GM19397 (cell line): ENCODE measurements around the gene BMAL1.

Source experiments
- ATAC-seq: cut with Tn5 transposase; IDR thresholded peaks from one replicate; pipeline ENCODE4 v1.9.1; 2021; ENCODE audit warnings: mild to moderate bottlenecking, moderate library complexity; ENCODE audit not compliant: unreplicated experiment

Gene BMAL1

DNA sequence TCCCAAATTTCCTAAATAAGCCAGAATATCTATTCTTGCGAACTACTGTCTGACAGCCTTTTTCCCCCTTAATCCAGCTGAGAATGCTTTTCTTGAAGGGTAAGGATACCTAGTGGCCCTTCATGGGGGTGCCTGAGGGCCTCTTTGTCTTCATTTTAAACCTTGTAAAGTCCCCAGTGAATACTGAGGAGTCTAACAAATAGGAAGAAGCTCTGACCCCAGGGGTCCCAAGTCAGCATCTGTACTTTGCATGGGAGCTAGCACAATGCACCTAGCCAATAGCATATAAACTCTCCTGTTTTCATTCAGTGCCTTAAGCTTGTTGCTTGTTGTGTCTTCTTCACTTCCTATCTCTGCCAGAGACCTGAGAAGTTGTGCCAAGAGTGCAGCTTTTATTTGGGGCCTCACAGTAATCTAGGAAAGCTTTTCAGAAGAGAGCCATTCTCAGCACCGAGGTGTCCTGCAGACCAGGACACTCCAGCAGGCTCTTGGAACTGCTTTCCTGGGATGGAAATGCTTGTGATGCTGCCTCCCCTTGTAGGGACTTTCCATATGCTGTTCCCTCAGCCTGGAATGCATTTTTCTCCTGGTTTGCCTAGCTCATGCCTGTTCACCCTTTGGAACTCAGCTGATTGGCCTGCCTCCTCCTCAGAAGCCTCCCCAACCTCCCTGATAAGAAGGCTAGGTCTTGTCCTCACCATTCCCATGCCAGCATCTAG lies 37.2 kb downstream of the BMAL1 start:
- ATAC-seq, result no peak

DNA sequence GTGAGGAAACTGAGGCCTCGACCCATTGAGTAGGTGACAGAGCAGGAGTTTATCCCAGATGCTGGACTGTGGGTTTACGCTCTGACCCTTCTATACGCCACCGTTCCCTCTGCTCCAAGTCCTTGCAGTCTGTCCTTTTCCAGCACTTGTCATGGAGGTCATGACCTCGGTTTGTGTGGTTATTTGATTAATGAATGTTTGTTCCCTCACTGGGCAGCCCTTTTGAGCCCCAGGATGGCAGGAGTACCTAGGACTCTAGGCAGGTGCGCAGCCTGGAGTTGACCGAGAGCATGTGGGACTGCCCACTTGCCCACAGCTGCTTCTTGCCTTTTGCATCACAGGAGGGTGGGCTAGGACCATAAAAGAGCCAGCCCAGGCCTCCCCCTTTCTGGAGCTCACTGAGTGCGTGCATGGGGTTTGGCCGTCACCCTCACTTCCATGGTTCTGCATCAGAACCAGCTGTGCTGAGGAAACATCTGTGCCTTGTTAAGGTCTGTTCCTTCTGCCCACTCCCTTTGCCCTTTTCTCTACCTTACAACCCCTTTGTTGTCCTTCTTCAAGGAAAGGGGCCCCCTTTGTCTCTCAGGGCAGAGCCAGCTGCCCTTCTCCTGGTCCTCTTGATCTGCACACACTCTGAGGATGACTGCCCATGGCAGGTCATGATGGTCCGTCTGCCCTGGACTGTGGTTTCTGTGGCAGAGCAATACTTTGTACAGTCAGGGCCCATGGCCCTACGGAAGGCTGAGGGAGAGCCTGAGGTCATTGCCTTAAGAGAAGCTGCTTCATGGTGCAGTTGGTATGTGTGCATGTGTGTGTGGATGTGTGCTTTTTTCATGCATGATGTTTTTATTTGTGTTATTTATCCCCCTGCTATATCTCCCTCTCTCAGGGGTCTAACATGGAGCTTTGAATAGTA lies 38.2 kb downstream of the BMAL1 start:
- peak; percentile 6 for ATAC-seq

DNA sequence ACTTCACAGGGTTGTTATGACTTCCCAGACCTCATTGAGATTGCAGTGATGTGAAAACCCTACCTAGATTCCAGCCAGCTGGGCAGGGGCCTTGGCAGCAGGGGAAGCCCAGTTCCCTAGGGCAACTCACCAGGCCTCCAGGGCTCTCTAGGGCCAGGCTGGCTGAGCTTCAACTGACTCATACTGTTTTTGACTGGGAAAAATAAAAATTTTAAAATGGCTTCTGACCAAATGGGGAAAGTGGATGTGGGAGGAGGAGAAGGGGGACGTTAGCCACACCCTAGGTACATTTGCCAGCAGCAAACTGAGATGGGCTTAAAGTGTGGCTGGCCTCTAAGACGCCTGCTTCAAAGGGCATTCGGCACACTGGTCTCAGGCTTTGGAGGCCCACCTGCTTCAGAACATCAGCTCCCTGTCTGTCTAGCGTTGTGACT lies 39.0 kb downstream of the BMAL1 start:
- ATAC-seq, result peak; percentile 45

DNA sequence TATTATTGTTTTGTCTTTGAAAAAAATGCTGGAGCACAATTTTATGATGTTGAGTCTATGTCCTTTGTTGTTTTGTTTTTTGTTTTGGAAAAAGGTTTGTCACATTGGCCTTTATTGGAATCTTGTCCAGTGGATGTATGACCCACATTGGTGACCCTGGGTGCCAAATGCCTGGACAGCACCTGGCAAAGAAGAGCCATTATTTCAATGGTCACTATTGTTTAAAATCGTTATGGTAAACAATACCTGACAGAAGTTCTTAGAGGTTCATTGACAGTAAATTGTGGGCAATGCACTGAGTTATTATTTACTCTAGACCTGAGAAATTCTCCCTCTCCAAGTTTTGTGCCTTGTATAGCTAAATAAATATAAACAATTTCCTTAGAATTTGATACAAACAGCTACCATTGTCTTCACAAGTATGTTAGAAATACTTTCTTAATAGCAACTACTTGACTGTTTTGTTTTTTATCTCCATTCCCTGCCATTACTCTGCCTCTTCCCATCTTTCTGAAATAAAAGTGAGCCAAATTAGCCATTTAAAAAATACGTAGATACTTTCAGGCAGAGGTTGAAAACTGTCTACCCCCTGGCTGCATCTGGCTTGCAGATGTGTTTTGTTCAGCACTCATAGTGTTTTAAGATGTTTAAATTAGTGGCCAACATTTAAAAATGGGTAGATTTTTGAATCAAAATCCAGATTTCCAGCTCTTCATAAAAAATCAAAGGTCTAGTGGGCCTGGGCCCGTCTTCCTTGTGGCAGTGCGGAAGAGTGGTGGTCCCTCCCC lies 39.9 kb downstream of the BMAL1 start:
- ATAC-seq, result no peak

DNA sequence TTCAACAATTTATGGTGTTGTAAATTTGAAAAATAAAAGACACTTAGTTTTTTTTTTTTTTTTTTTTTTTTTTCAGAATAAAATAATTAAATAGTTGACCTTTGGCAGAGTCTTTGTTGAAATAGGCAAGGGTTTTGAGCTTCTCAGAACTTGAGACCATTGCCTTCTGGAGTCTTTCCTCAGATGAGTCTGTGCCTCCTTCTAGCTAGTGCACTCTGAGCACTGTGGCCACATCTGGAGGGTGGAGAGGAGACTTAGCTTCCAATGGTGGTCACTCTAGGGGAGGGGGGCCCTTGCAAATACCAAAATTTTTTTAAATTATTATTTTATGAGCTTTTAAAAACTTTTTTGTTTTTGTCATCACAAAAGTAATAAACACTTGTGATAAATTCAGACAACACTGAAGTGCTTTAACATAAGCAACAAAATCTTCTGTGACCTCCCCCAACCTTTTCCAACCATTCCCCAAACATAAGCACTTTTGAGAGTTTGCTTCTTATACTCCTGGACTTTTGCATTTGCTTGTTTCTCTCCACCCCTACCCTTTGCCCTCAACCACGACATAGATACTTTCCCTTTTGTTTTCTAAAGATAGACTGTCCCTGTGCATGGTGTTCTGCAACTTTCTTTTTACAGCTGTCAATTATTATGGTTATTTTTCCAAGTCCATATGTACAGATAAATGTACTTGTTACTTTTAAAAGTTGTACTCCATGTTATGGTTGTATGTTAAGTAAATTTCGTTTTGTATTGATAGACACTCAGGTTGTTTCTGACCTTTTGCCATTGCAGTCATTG lies 41.1 kb downstream of the BMAL1 start:
- peak; percentile 67 for ATAC-seq

DNA sequence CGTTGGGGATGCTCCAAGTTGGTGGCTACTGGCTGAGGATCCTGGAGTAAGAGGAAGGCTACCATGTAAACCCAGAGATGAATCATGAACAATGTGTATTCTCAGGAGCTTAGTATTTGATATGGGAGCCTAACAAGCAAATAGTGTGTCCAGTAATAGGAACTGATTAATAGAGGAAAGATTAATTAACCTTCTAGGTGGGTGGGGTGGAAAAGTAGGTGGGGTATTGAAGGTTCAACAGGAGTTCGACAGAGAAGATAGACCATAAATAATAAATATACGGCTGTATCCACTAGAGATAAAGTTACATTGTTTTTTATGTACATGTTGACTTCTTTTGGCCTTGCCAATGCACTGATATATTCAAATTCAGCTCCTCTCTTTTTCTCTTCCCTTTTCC lies 43.1 kb downstream of the BMAL1 start:
- ATAC-seq, result no peak

DNA sequence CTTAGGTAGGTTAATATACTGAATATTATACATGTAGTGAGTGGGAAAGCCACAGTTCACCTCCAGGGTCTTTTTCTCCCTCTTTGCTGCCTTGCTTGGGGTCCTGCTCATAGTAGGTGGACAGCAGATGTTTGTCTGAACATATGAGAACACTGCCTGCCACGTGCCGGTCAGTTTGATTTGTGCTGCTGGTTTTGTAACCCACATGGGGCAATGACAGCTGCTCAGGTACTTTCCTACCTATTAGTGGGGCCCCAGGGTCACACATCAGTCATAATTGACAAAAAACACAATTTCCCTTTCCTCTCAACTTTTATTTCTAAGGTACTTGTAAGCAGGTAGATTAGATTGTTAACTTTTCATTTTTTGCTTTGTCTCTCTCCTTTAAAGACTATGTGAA lies 43.8 kb downstream of the BMAL1 start:
- no peak for ATAC-seq

DNA sequence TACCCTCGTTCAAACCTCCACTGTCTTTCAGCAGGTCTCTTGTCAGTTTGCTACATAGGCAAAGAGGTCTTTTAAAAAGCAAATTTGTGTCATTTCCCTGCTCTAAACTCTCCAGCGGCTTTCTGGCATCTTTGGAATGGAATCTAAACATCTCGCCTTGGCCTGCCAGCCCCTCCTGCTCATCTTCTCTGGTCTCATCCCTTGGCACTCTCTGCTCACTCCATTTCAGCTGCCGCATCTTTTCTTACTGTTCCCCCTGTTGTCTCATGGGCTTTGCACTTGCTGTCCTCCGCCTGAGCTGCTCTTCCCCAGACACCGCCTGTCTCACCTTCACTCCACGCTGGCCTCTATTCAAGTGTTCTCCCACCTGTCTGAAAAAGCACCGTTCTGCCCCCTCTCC lies 46.6 kb downstream of the BMAL1 start:
- ATAC-seq, result no peak

DNA sequence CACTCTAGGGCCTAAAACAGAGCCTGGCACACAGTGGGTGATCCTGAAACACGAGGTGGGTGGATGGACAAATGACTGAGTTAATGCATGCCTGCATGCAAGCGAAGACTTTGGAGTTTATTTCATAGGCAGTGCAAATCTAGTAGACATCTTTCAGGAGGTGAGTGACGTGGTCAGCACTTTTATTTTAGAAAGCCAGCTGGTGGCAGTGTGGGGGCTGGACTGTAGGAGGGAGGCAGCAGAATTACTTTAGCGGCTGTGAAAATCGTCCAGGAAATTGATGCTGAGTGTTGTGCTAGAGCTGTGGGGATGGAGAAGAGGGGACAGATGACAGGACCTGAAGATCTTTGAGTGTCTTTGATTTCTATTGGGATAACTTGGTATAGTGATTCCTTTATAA lies 47.1 kb downstream of the BMAL1 start:
- no peak for ATAC-seq

DNA sequence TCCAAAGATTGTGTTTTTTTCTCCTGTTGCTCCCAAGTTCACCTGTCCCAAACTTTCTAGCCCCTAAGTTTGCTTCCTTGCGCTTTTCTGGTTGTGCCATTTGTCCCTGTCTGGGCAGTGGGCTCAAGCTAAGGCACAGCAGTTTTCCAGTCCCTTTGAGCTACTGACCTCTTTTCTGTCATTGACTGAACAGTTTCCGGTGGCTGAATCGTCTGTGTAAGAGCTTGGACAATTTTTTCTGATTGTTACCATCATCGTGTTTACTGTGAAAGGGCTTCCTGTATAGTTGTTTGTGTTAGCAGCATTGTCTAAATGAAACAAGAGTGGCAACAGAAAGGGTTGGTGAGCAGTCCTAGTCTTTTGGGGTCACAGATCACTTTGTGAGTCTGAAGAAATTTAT lies 49.8 kb downstream of the BMAL1 start:
- ATAC-seq, result no peak

DNA sequence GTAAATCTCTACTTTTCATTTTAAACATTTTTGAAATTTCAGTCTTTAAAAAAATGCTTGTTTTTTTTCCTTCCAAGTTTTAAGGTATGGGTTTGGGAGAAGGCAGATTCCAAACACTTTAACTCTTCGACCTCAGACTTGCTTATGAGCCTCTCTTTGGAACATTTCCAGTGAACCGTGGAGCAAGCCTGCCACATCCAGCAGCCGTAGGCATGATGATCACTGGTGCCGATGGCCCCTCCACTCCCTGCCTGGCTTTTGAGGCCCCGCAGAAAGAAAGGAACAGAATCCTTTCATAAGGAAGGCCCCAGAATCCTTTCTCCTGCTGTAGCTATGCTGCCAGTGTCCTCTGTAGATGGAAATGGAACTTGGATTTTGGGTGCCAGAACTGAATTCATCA lies 50.7 kb downstream of the BMAL1 start:
- no peak for ATAC-seq

DNA sequence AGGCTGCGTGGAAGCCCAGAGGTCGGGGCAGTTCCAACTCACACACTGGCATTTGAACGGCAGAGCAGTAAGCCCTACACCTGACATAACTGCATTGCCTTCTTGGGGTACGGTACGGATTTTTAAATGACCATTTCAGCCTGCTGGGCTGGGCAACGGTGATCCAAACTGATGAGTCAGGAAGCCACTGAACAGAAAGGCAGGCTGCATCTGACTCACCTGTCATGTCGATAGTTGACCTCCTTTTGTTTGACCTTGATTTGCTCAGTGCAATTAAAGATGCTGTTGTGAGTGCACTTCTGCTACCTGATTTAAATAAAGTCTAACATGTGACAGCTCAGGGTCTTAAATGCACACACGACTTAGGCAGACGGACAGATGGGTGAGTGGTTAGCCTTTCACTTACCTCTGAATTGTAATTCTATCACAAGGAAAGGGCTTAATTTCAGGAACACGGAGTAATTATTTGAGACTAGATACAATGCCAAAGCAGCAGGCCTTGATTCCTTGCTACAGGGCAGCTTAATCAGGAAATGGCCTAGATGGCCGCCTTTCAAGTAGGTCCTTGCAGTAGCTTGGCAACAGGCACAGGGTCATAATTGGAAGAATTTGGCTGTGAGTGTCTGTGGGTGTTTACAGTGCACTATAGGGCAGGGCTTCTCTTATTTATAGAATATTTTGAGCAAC lies 52.2 kb downstream of the BMAL1 start:
- no peak for ATAC-seq

DNA sequence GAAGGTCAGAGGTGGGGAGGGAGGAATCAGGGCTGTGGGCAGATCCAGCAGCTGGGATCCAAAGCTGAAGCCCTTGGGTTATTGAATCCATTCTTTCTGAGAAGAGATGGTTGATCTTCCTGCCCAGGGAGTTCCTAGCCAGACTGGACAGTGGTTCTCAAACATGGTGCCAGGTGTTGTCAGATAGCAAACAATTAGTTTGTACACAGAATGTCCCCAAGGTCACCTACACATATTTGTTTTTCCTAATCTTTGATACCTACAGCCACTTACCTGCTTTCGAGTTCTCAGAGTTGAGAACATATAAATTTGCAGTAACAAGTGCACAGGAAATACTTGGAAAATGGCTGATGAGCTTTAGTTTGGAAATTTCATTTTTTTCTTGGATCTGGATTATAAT lies 54.5 kb downstream of the BMAL1 start:
- no peak for ATAC-seq

DNA sequence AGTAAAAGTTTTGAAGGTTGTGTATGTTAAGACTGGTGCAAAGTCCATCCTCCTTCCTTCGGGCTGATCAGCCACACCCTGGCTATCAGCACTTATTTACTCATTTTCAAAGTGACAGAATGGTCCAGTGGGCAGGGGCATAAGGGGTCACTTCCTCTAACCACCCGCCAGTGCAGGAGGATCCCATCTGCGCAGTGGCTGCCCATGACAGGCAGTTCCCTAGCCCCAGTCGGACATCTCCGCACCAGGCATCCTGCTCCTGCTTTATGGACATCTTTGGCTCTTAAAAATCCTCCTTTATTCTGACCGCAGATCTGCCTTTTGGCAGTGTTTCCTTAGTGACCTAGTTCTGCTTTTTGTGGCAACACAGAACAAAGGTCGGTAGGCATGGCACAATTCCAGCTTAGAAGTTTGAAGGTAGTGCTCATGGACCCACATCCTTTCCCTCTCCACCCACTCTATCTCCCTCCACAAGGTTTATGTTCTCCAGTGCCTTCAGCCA lies 55.9 kb downstream of the BMAL1 start:
- ATAC-seq, result peak; percentile 57

DNA sequence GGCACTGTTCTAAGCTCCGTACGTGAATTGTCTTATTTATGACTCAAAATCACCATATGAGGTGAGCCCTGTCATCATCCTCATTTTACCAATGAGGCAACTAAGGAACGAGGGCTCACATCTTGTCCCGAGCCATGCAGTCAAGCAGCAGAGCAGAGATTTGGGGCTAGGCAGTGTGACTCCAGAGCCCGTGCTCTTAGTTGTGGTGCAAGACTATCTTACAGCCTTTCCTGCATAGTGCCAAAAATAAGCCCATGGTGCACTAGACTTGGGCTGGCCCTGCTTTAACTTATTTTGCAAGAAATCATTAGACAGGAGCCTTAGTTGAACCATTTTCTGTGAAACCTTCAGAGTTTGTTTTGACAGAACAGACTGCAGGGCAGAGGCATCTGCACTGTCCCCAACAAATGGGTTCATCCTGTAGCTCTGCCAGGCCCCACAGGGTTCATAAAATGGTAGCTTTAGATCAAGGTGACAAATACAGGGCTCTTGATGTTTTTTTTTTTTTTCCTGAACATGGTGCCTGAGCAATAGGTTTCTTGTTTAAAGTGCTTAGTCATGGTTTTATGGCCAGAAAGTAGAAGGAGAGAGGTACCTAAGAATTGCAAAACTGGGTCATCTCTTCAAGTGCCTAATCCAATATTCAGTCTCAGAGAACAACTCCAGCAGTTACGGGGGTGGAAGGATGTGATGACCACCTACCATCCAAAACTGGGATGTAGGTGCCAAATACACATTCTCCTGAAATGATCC lies 56.6 kb downstream of the BMAL1 start:
- no peak for ATAC-seq

DNA sequence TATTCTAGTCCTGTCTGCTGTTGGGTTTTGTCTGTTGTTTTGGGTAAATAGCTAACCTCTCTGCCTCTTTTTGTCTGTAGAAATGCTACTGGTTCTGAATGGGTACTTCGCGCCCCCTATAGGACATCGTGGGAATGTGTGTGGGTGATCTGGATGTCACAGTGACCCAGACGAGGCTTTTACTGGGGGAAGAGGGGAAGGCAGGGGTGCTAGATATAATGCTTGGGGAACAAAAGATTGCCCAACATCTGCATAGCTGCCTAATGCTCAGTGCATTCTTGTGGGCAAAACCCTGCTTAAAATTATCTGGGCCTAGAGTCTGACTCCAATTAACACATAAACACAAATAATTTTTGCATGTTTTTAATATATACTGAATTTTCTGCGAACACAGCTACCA lies 57.7 kb downstream of the BMAL1 start:
- ATAC-seq, result no peak

DNA sequence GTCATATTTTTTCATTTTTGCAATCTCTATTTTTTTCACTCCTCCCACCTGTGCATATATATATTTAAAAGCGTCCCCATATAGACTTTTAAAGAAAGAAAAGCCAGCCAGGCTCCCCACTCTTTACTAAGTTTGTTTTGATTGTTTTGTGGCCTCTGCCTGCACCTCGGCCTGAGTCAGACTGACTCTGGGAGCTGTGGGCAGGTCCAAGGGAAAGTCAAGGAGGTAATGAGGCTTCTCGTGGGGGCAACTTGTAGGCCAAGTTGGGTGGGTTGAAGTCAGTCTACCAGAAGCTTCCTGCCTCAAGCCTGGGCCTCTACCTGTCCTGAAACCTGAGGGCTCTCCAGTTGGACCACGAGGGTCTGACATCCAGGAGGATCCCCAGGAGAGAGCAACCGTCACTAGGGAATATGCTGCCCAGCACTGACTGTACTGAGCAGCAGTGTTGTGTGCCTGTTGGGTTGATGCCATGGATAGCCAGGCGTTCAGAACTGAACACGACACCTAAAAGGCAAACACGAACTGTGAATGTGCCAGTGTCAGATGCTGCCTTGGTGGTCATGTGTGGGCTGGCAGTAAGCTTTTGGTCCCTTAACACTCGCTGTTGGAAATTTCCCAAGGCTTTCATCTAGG lies 58.8 kb downstream of the BMAL1 start:
- ATAC-seq, result no peak

DNA sequence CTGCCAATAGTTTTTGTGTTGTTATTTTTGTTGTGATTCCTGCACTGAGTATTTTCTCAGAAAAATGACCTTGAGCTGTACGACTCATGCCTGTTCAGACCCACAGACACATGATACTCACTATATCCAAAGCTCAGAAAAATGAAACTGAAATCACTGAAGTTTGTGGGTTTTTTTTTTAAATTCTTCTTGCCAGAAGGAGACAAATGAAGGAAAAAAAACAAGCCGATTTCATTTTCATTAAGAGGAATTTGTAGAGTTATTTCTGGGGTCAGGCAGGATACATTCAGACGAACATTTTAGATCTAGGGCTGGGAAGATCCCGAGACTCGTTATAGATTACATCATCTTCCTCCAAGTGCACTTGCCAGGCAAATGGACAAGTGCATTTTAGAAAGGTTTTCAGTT lies 60.4 kb downstream of the BMAL1 start:
- ATAC-seq, result no peak
